MM.1S (cell line): ENCODE results near the gene PSEN2.

Experiments used
- EZH2phosphoT487 ChIP-seq: fragments of 300-600 bp; sonication (generic); IDR thresholded peaks from 2 replicates; pipeline ENCODE4 v1.6.1; 2018; ENCODE audit warnings: antibody characterized with exemption, low read length
- TF ChIP-seq, protein P1 (sequence below): fragments of 300-600 bp; sonication (generic); IDR thresholded peaks from 2 replicates; pipeline ENCODE4 v1.5.1; 2016; ENCODE audit warnings: antibody characterized with exemption, low read length, mixed read lengths

DNA sequence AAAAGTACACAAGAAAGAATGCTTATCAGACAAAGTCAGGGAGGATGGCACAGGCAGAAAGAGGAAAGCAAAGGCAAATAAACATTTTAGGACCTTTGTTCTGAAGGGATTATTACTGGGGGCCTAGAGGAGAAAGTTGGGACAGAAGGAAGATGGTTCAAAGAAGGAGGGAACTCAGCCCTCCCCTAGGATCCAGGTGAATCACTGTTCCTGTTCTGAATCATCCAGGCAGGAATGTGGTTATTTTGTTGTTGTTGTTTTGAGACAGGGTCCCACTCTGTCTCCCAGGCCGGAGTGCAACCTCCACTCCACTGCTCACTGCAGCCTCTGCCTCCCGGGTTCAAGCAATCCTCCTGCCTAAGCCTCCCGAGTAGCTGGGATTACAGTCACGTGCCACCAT is 38.5 kb upstream of the PSEN2 start:
- TF ChIP-seq, protein P1, sequence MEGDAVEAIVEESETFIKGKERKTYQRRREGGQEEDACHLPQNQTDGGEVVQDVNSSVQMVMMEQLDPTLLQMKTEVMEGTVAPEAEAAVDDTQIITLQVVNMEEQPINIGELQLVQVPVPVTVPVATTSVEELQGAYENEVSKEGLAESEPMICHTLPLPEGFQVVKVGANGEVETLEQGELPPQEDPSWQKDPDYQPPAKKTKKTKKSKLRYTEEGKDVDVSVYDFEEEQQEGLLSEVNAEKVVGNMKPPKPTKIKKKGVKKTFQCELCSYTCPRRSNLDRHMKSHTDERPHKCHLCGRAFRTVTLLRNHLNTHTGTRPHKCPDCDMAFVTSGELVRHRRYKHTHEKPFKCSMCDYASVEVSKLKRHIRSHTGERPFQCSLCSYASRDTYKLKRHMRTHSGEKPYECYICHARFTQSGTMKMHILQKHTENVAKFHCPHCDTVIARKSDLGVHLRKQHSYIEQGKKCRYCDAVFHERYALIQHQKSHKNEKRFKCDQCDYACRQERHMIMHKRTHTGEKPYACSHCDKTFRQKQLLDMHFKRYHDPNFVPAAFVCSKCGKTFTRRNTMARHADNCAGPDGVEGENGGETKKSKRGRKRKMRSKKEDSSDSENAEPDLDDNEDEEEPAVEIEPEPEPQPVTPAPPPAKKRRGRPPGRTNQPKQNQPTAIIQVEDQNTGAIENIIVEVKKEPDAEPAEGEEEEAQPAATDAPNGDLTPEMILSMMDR = no peak
- no peak for TF ChIP-seq EZH2phosphoT487
